Adrenal gland (tissue), 5 donors: ENCODE measurements around the gene KRTAP4-6.
"Not testable (repeated sequence)": the region's sequence is repeated elsewhere in the genome, so short reads cannot be mapped to it uniquely, and the experiment has no call there.

ENCODE experiments used
- POLR2A ChIP-seq, 2 donors: fragments of 450-650 bp; IDR thresholded peaks; one replicate each; pipeline ENCODE4 v1.6.1; 2017; ENCODE audit warnings: antibody characterized with exemption in 2 of 2, mild to moderate bottlenecking in 2 of 2, moderate library complexity in 1 of 2
- TF ChIP-seq, protein P1 (sequence below), 6 experiments: fragments of 450-650 bp in 4 of 6; fragments of 200-600 bp in 2 of 6; sonication (generic) in 1 of 6; IDR thresholded peaks; 1 replicate in 5 of 6; 2 replicates in 1 of 6; pipeline versions ENCODE4 v1.5.1 to v1.8.0; 2016 to 2021; ENCODE audit warnings: antibody characterized with exemption in 6 of 6, mild to moderate bottlenecking in 2 of 6, moderate library complexity in 1 of 6
- donor health status: DM: no; HTN: no; CAD: no.

DNA sequence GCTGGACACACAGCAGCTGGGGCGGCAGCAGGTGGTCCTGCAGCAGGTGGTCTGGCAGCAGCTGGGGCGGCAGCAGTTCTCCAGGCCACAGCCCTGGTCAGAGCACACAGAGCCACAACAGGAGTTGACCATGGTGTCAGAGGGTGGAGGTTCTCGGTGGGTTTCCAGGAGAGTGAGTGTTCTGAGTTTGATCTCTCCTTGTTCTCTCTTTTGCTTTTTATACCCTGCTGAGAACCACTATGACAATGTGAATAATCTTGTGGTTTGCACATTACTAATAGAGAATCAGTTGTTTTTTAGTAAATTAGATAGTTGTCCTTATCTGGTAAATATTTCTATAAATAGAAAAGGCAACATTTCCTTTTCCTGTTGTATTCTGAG lies 16.4 kb downstream of the KRTAP4-6 start, which contains the start of gene KRTAP4-12:
- TF ChIP-seq POLR2A (IDR thresholded peaks at IDR 0.05): not testable (repeated sequence)
- TF ChIP-seq, protein P1, sequence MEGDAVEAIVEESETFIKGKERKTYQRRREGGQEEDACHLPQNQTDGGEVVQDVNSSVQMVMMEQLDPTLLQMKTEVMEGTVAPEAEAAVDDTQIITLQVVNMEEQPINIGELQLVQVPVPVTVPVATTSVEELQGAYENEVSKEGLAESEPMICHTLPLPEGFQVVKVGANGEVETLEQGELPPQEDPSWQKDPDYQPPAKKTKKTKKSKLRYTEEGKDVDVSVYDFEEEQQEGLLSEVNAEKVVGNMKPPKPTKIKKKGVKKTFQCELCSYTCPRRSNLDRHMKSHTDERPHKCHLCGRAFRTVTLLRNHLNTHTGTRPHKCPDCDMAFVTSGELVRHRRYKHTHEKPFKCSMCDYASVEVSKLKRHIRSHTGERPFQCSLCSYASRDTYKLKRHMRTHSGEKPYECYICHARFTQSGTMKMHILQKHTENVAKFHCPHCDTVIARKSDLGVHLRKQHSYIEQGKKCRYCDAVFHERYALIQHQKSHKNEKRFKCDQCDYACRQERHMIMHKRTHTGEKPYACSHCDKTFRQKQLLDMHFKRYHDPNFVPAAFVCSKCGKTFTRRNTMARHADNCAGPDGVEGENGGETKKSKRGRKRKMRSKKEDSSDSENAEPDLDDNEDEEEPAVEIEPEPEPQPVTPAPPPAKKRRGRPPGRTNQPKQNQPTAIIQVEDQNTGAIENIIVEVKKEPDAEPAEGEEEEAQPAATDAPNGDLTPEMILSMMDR (IDR thresholded peaks at IDR 0.05): not testable (repeated sequence)
